Epithelial cell of esophagus (primary cell): ENCODE measurements around the gene GNB1L.
A peak's percentile ranks its signal among the peaks of the same experiment; 100 is the strongest.

Experiments
- DNase-seq: peaks from one replicate; pipeline ENCODE4 v3.0.0; 2010; ENCODE audit warnings: low read depth
- H3K4me3 ChIP-seq: 2 replicates; pipeline ENCODE4 v1.5.1; 2011; ENCODE audit warnings: mild to moderate bottlenecking, low read length, control low read depth
- CTCF ChIP-seq: IDR thresholded peaks from 2 replicates; pipeline ENCODE4 v1.5.1; 2011; ENCODE audit warnings: low read depth, mild to moderate bottlenecking, low read length, control low read depth, inconsistent platforms; ENCODE audit not compliant: insufficient read depth; ENCODE audit errors: missing control alignments

The GNB1L gene

DNA sequence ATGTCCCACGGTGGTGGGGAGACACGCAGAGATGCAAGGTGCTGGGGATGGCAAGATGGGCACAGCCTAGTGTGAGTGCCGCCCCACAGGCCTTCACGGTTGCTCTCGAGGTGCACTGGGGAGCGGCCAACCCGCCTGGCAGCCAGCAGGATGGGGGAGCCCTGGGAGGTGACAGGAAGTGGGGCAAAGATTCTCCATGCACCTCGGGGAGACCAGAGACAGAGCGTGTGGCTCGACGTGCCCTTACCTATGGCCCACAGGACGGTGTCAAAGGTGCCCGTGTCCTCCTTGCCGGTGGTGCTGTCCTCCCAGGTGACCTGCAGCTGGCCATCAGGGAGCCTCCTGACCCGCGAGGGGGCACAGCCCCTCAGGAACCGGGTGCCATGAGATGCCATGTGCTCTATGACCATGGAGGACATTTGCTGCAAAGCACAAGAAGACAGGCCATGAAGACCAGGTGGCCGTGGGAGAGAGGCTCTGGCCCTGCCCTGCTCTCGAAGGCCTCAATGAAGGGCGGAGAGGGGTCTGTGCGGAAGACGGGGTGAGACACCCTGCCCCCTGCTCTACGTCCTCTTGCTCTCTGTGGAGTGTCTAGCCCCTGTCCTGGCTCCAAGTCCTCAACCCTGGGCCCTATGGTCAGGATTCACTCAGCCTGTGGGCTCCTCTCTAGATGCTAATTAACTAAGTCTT lies 40.6 kb upstream of the GNB1L start:
- no peak for DNase-seq
- H3K4me3 ChIP-seq = no peak overlapping the region
- no peak for TF ChIP-seq CTCF

DNA sequence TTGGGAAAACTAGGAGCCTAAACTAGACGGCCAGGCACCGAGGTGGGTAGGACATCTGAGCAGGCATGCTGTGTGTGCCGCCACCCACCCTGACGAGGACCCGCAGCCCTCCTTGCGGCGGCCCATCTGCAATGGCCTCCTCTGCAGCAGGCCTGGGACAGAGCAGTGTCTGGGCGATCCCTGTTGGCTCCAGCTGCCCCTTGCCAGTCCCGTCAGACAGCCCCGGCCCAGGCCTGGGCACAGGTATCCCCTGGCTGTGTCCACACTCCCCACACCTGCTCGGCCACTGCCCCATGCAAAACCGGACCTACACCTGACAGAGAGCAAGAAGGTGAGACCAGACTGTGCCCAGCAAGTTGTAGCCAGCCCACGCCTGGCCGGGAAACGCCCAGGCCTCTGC lies 38.7 kb upstream of the GNB1L start:
- no peak for TF ChIP-seq CTCF
- no peak for DNase-seq
- no peak overlapping the region for H3K4me3 ChIP-seq

DNA sequence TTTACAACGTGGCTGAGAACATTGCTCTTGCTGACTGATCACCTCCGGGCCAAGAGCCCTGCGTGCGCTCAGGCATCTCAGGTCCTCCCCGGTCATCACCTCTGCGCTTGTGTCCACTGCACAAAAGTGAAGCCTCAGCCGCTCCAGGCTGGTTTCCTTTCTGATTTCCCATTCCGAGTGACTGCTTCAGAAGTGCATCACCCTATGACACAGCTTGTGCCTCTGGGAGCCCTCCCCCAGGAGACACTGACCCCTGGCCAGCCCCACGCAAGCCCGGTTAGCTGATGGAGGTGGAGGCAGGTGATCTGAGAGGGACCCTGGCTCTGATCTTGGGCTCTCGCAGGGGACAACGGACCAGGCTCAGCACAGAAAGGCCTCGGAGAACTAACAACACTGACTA lies 38.3 kb upstream of the GNB1L start:
- H3K4me3 ChIP-seq = no peak overlapping the region
- TF ChIP-seq CTCF = no peak
- DNase-seq = no peak

GRCh38 chr22:19892257-19892879 lies 37.7 kb upstream of the GNB1L start:
- no peak overlapping the region for H3K4me3 ChIP-seq
- DNase-seq = no peak
- no peak for TF ChIP-seq CTCF

- no peak for TF ChIP-seq CTCF
- peak; percentile 90 for DNase-seq
- no peak overlapping the region for H3K4me3 ChIP-seq
Measured at GRCh38 chr22:19891317-19892256, 36.9 kb upstream of the GNB1L start.

DNA sequence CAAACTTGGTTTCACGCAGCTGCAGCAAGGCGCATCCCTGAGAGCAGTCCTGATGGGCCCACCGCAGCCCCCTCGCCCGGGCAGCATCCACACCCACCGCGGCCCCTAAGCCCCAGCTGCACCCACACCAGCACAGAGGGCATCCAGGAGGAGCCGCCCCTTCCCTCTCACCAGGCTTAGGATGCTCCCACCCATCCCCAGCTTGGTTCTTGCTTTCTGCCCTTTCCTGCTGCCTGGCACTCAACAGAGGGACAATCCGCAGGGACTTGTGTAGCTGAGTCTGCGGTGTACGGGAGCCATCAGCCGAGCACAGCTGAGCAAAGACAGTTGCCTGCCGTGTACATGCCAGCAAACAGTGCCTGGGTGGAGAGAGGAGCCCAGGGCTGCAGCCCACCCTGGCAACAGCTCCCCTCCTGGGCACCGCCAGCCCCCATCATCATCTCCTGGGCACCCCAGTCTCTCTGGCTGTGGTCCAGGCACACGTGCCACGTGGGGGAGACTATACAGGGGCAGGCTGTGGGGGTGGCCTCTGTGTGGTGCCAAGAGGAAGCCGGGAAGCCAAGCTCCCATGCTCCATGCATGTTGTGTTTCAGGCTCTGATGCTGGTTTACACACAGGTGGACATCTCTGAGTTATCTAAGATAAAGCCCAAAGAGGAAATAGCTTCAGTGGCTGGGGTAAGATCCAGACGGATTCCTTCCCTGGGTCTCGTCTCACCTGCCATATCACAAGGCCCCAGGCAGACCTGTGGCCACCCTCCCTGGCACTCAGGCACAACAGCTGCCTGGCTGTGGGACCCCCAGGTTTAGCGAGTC lies 36.0 kb upstream of the GNB1L start:
- TF ChIP-seq CTCF = no peak
- no peak for DNase-seq
- H3K4me3 ChIP-seq = no peak overlapping the region
